Iris pigment epithelial cell (primary cell): ENCODE results near the gene ABCA8.
A peak's percentile ranks its signal among the peaks of the same experiment; 100 is the strongest.
"Not testable (repeated sequence)": the region's sequence is repeated elsewhere in the genome, so short reads cannot be mapped to it uniquely, and the experiment has no call there.

Experiments used
- DNase-seq: peaks from one replicate; pipeline ENCODE4 v3.0.0-alpha.2; 2011; ENCODE audit warnings: low read depth

Gene ABCA8

GRCh38 chr17:68955181-68955841 lies at the start of gene ABCA8:
Gene ABCA8 (minus strand): TSS chr17:68955392. CDS start chr17:68942034, 13,358 bp downstream.
- peak; percentile 87 for DNase-seq

- DNase-seq: not testable (repeated sequence)
Observed at GRCh38 chr17:69004759-69005158, 49.6 kb upstream of the ABCA8 start.

GRCh38 chr17:68999743-69000142 lies 44.6 kb upstream of the ABCA8 start:
- not testable (repeated sequence) for DNase-seq

- DNase-seq: peak; percentile 51
Observed at GRCh38 chr17:68993112-68993511, 37.9 kb upstream of the ABCA8 start.

- DNase-seq: no peak
Observed at GRCh38 chr17:68987966-68988365, 32.8 kb upstream of the ABCA8 start.

- DNase-seq: peak; percentile 90
Observed at GRCh38 chr17:68981288-68981687, 26.1 kb upstream of the ABCA8 start.

GRCh38 chr17:68973098-68973846 lies 18.1 kb upstream of the ABCA8 start:
- DNase-seq: peak; percentile 20

- peak; percentile 38 for DNase-seq
Observed at GRCh38 chr17:68972119-68972704, 17.0 kb upstream of the ABCA8 start.

- DNase-seq: no peak
Observed at GRCh38 chr17:68969101-68969500, 13.9 kb upstream of the ABCA8 start.

GRCh38 chr17:68963958-68964357 lies 8.8 kb upstream of the ABCA8 start:
- peak; percentile 15 for DNase-seq

GRCh38 chr17:68961214-68961882 lies 6.2 kb upstream of the ABCA8 start:
- DNase-seq: no peak

GRCh38 chr17:68959117-68959516 lies 3.9 kb upstream of the ABCA8 start:
- not testable (repeated sequence) for DNase-seq

GRCh38 chr17:68957944-68958343 lies 2.8 kb upstream of the ABCA8 start:
- DNase-seq: no peak

- DNase-seq: peak; percentile 71
Observed at GRCh38 chr17:68954146-68954896, 871 bp downstream of the ABCA8 start.

- no peak for DNase-seq
Observed at GRCh38 chr17:68953340-68953997, 1.7 kb downstream of the ABCA8 start.

GRCh38 chr17:68950725-68951124 lies 4.5 kb downstream of the ABCA8 start:
- no peak for DNase-seq

- not testable (repeated sequence) for DNase-seq
Observed at GRCh38 chr17:68947868-68948267, 7.3 kb downstream of the ABCA8 start.

GRCh38 chr17:68944435-68945035 lies 10.7 kb downstream of the ABCA8 start:
- DNase-seq: no peak

- not testable (repeated sequence) for DNase-seq
Observed at GRCh38 chr17:68943812-68944182, 11.4 kb downstream of the ABCA8 start.

- no peak for DNase-seq
Observed at GRCh38 chr17:68943123-68943811, 11.9 kb downstream of the ABCA8 start.
